H1 (cell line): ENCODE results near the gene OR51M1. TPM values are rescaled to one million over a fixed set of nuclear protein-coding genes. Genes with fewer than 3 reads are reported as not detected.

Source experiments
- CTCF ChIA-PET: fragments of 300-600 bp; sonication (Branson Sonifier 250); formaldehyde crosslinking; loops from one replicate; lab custom pipeline; 2021; ENCODE audit not compliant: partially characterized antibody; lab: Charles Lee
- POLR2A ChIA-PET: fragments of 300-600 bp; sonication (Branson Sonifier 250); formaldehyde crosslinking; loops from one replicate; lab custom pipeline; 2021; ENCODE audit warnings: inconsistent platforms; ENCODE audit not compliant: partially characterized antibody; lab: Charles Lee
- DNase-seq, 2 experiments: peaks; one replicate each; pipeline versions ENCODE4 v3.0.0 to v3.0.0-alpha.2; 2010 to 2022; ENCODE audit warnings: low spot score in 2 of 2, low read depth in 1 of 2, mixed read lengths in 1 of 2
- FAIRE-seq: peaks from 2 replicates; lab custom pipeline; 2011; peaks lifted over from hg19 to GRCh38; lab: Jason Lieb, UNC
- H2AFZ ChIP-seq: 2 replicates; pipeline ENCODE4 v1.8.1; 2012; ENCODE audit warnings: low read length, inconsistent platforms
- H2AK5ac ChIP-seq: 2 replicates; pipeline ENCODE4 v1.6.1; 2013; ENCODE audit warnings: low read depth, low read length
- H2BK120ac ChIP-seq: replicated peaks from 2 replicates; pipeline ENCODE3; 2013; ENCODE audit warnings: low read depth, low read length, inconsistent platforms
- H2BK12ac ChIP-seq: 2 replicates; pipeline ENCODE4 v1.6.1; 2013; ENCODE audit warnings: low read depth, low read length
- H2BK15ac ChIP-seq: 2 replicates; pipeline ENCODE4 v1.6.1; 2013; ENCODE audit warnings: low read length
- H2BK20ac ChIP-seq: 2 replicates; pipeline ENCODE4 v1.6.1; 2013; ENCODE audit warnings: low read length
- H2BK5ac ChIP-seq: 2 replicates; pipeline ENCODE4 v1.6.1; 2013; ENCODE audit warnings: low read depth, low read length
- H3K14ac ChIP-seq: 2 replicates; pipeline ENCODE4 v1.6.1; 2013; ENCODE audit warnings: inconsistent platforms; ENCODE audit not compliant: insufficient read length
- H3K18ac ChIP-seq: 2 replicates; pipeline ENCODE4 v1.6.1; 2013; ENCODE audit warnings: low read length; ENCODE audit errors: extremely low read depth
- H3K23ac ChIP-seq: 2 replicates; pipeline ENCODE4 v1.6.1; 2013; ENCODE audit warnings: inconsistent platforms; ENCODE audit not compliant: insufficient read length
- H3K23me2 ChIP-seq: 2 replicates; pipeline ENCODE4 v1.6.1; 2013; ENCODE audit warnings: low read depth, low read length
- H3K27ac ChIP-seq: 2 replicates; pipeline ENCODE4 v1.6.1; 2011; ENCODE audit warnings: low read depth, low read length, inconsistent platforms
- H3K27me3 ChIP-seq, 4 experiments: replicated peaks in 1 of 4; 1 replicate in 1 of 4; 2 replicates in 3 of 4; pipeline versions ENCODE4 v1.6.1 to v1.8.1; 2011 to 2013; ENCODE audit warnings: low read length in 3 of 4, mild to moderate bottlenecking in 3 of 4, inconsistent platforms in 2 of 4, mixed read lengths in 2 of 4, moderate library complexity in 1 of 4; ENCODE audit not compliant: control insufficient read depth in 3 of 4, insufficient read depth in 3 of 4; ENCODE audit errors: extremely low read depth in 1 of 4
- H3K36me3 ChIP-seq, 4 experiments: 2 replicates each; pipeline versions ENCODE4 v1.6.1 to v1.8.1; 2011 to 2013; ENCODE audit warnings: mild to moderate bottlenecking in 4 of 4, low read length in 3 of 4, moderate library complexity in 2 of 4, control low read depth in 1 of 4, inconsistent platforms in 1 of 4; ENCODE audit not compliant: insufficient read depth in 4 of 4, control insufficient read depth in 2 of 4
- H3K4ac ChIP-seq: replicated peaks from 2 replicates; pipeline ENCODE3; 2013; ENCODE audit warnings: low read length, low read depth, mixed read lengths, inconsistent platforms; ENCODE audit not compliant: insufficient read length
- H3K4me1 ChIP-seq, 4 experiments: replicated peaks in 1 of 4; 1 replicate in 1 of 4; 2 replicates in 3 of 4; pipeline versions ENCODE4 v1.6.1 to v1.8.1; 2011 to 2013; ENCODE audit warnings: low read length in 3 of 4, inconsistent platforms in 2 of 4, mixed read lengths in 1 of 4; ENCODE audit not compliant: insufficient read depth in 4 of 4, control insufficient read depth in 3 of 4
- H3K4me2 ChIP-seq, 2 experiments: 2 replicates each; pipeline versions ENCODE4 v1.6.1 to v1.8.1; 2011 to 2013; ENCODE audit warnings: low read depth in 2 of 2, low read length in 2 of 2, control low read depth in 1 of 2, inconsistent platforms in 1 of 2, mild to moderate bottlenecking in 1 of 2; ENCODE audit not compliant: insufficient read depth in 1 of 2
- H3K4me3 ChIP-seq, 4 experiments: fragments of 200-600, 300-600 bp in 1 of 4; sonication (generic), shearing (Covaris generic), sonication (Bioruptor Twin) in 1 of 4; 2 replicates each; pipeline versions ENCODE4 v1.5.1 to v1.8.1; 2011 to 2016; ENCODE audit warnings: low read length in 4 of 4, low read depth in 3 of 4, control low read depth in 2 of 4, inconsistent platforms in 2 of 4, mild to moderate bottlenecking in 2 of 4, mixed read lengths in 1 of 4, moderate library complexity in 1 of 4; ENCODE audit not compliant: insufficient read depth in 2 of 4; ENCODE audit errors: extremely low read depth in 1 of 4
- H3K56ac ChIP-seq: replicated peaks from 2 replicates; pipeline ENCODE3; 2013; ENCODE audit warnings: low read depth, mild to moderate bottlenecking, mixed read lengths, low read length, inconsistent platforms; ENCODE audit not compliant: insufficient read length
- H3K79me1 ChIP-seq: 2 replicates; pipeline ENCODE4 v1.6.1; 2013; ENCODE audit warnings: low read depth, low read length, control low read depth
- H3K79me2 ChIP-seq, 2 experiments: 2 replicates each; pipeline versions ENCODE4 v1.6.1 to v1.8.1; 2012 to 2013; ENCODE audit warnings: low read length in 2 of 2, mild to moderate bottlenecking in 2 of 2, inconsistent platforms in 1 of 2; ENCODE audit not compliant: insufficient read depth in 2 of 2, control insufficient read depth in 1 of 2
- H3K9ac ChIP-seq, 4 experiments: replicated peaks in 1 of 4; 1 replicate in 1 of 4; 2 replicates in 3 of 4; pipeline versions ENCODE4 v1.6.1 to v1.8.1; 2011 to 2013; ENCODE audit warnings: low read depth in 3 of 4, low read length in 3 of 4, control low read depth in 2 of 4, mild to moderate bottlenecking in 2 of 4, moderate library complexity in 2 of 4, inconsistent platforms in 1 of 4; ENCODE audit errors: extremely low read depth in 1 of 4
- H3K9me3 ChIP-seq, 2 experiments: 2 replicates each; pipeline versions ENCODE4 v1.6.1 to v1.8.1; 2012 to 2013; ENCODE audit warnings: mild to moderate bottlenecking in 2 of 2, moderate library complexity in 2 of 2, control low read depth in 1 of 2, inconsistent platforms in 1 of 2, low read depth in 1 of 2, low read length in 1 of 2, mixed read lengths in 1 of 2; ENCODE audit not compliant: insufficient read depth in 2 of 2
- H4K20me1 ChIP-seq, 2 experiments: replicated peaks in 1 of 2; 2 replicates each; pipeline versions ENCODE3 to v1.8.1; 2011 to 2013; ENCODE audit warnings: inconsistent platforms in 2 of 2, low read length in 2 of 2, mild to moderate bottlenecking in 1 of 2; ENCODE audit not compliant: insufficient read depth in 2 of 2, control insufficient read depth in 1 of 2
- H4K5ac ChIP-seq: 2 replicates; pipeline ENCODE4 v1.6.1; 2013; ENCODE audit warnings: low read length, low read depth, mixed read lengths, inconsistent platforms; ENCODE audit not compliant: insufficient read length
- H4K8ac ChIP-seq: 2 replicates; pipeline ENCODE4 v1.8.0; 2013; ENCODE audit warnings: mild to moderate bottlenecking, moderate library complexity, low read length, inconsistent platforms; ENCODE audit not compliant: insufficient read depth; ENCODE audit errors: extremely low read depth
- H4K91ac ChIP-seq: replicated peaks from 2 replicates; pipeline ENCODE3; 2013; ENCODE audit warnings: low read length, mixed read lengths, inconsistent platforms; ENCODE audit not compliant: insufficient read length
- CREB1 ChIP-seq: IDR thresholded peaks from 2 replicates; pipeline ENCODE4 v1.6.1; 2012; ENCODE audit warnings: inconsistent platforms
- HDAC2 ChIP-seq, 2 experiments: fragments of 300-600 bp in 1 of 2; sonication (generic) in 1 of 2; IDR thresholded peaks; 2 replicates each; pipeline ENCODE4 v1.6.1; 2011 to 2012; ENCODE audit warnings: low read depth in 2 of 2, low read length in 2 of 2, mild to moderate bottlenecking in 2 of 2, moderate library complexity in 2 of 2, borderline replicate concordance in 1 of 2, inconsistent platforms in 1 of 2
- POLR2A ChIP-seq, 2 experiments: IDR thresholded peaks; 1 replicate in 1 of 2; 2 replicates in 1 of 2; pipeline ENCODE4 v1.6.1; 2011; ENCODE audit warnings: low read depth in 2 of 2, low read length in 2 of 2, mild to moderate bottlenecking in 2 of 2; ENCODE audit errors: control extremely low read depth in 1 of 2
- RAD21 ChIP-seq, 2 experiments: IDR thresholded peaks in 1 of 2; conservative IDR thresholded peaks in 1 of 2; 2 replicates each; pipeline ENCODE4 v1.6.1; 2011; ENCODE audit warnings: low read depth in 2 of 2, low read length in 2 of 2, improper control_type of control experiment in 1 of 2, inconsistent platforms in 1 of 2, mild to moderate bottlenecking in 1 of 2, moderate library complexity in 1 of 2
- RBBP5 ChIP-seq: IDR thresholded peaks from 2 replicates; pipeline ENCODE4 v1.7.1; 2012; ENCODE audit warnings: low read depth, mild to moderate bottlenecking, inconsistent platforms, low read length, moderate library complexity, borderline replicate concordance
- polyA plus RNA-seq, 7 experiments: library from polyadenylated mRNA; depleted of rRNA in 3 of 7; stranded (reverse) in 5 of 7; unstranded in 2 of 7; fragments of >200 nt in 5 of 7; fragments of 200-250 nt in 2 of 7; gene quantifications; 1 replicate in 5 of 7; 2 replicates in 1 of 7; 4 replicates in 1 of 7; pipeline versions ENCODE4 v1.2.1 to v1.2.3, GENCODE V29; 2011 to 2013; ENCODE audit warnings: missing spikeins in 2 of 7, mixed read lengths in 2 of 7
- total RNA-seq: library from RNA; stranded (reverse); fragmentation: NEBNext Ultra II Directional; extraction: Animal tissue kit (Norgen Biotek cat#: 25700); gene quantifications from 2 replicates; pipeline ENCODE4 v1.2.1, GENCODE V29; 2021

The OR51M1 gene
- total and polyA plus RNA-seq, 2 of the 8 experiments (the other 6 are each of a cell fraction or from before 2014, with no cell fraction given): 0.08 TPM; not detected in 1

GRCh38 chr11:5398936-5399335, 15.3 kb downstream of the OR51M1 start:
- Histone ChIP-seq H4K20me1 (no peaks in the 10 kb centered on the region), H3K79me2 (no peaks in the 10 kb centered on the region), H4K8ac (no peak overlapping the region), H3K4me3 (no peak overlapping the region), H4K91ac (no peak overlapping the region), H3K14ac (no peak overlapping the region), H3K4ac (no peak overlapping the region), H3K4me2 (no peak overlapping the region), H2BK5ac (no peak overlapping the region), H2BK120ac (no peak overlapping the region), H3K9me3 (no peaks in the 10 kb centered on the region), H2BK12ac (no peak overlapping the region), H2BK15ac (no peak overlapping the region), H2AFZ (no peak overlapping the region), H3K18ac (no peak overlapping the region), H3K27me3 (no peaks in the 10 kb centered on the region), H3K36me3 (no peaks in the 10 kb centered on the region), H3K9ac (no peak overlapping the region), H4K5ac (no peak overlapping the region), H3K4me1 (no peaks in the 10 kb centered on the region), H2BK20ac (no peak overlapping the region), H3K23ac (no peak overlapping the region), H3K79me1 (no peaks in the 10 kb centered on the region), H2AK5ac (no peak overlapping the region), H3K27ac (no peak overlapping the region), H3K23me2 (no peaks in the 10 kb centered on the region), H3K56ac (no peak overlapping the region)
- no peak for TF ChIP-seq HDAC2 (IDR thresholded peaks at IDR 0.05; ENCODE audit: borderline replicate concordance in 1 of 2, low read depth in 2 of 2, low read length in 2 of 2)
- no peak for TF ChIP-seq RBBP5
- TF ChIP-seq CREB1: no peak
- no peak for TF ChIP-seq RAD21 (IDR thresholded peaks at IDR 0.05 in 1 of 2, conservative IDR thresholded peaks at IDR 0.05 in 1 of 2; ENCODE audit: low read depth in 2 of 2, low read length in 2 of 2)
- TF ChIP-seq POLR2A (IDR thresholded peaks at IDR 0.05; ENCODE audit: control extremely low read depth in 1 of 2, low read depth in 2 of 2, low read length in 2 of 2): no peak
- FAIRE-seq (no peak), DNase-seq (no peak)
- CTCF ChIA-PET: interaction anchor here (1.1 to 1.5 kb wide), 2 partner anchors 12 to 33 kb away, joined by 3 to 5 read pairs; no protein-coding TSS in a partner anchor
- POLR2A ChIA-PET: no interaction called here
